Purkinje cell (primary cell): ENCODE data around the gene MEIKIN. TPM values are rescaled to one million over a fixed set of nuclear protein-coding genes. Genes with fewer than 3 reads are reported as not detected.

ENCODE experiments used
- polyA plus RNA-seq: library from polyadenylated mRNA; unstranded; fragments of >200 nt; fragmentation: Nextera tagmentation; gene quantifications from 2 replicates; pipeline ENCODE4 v1.2.1, GENCODE V29; 2014

The MEIKIN gene
- polyA plus RNA-seq, result 0.85 and 1.3 TPM in 2 replicates

GRCh38 chr5:131945551-131946168 is at the start of gene MEIKIN:
Gene MEIKIN (minus strand): TSS chr5:131945663. CDS start chr5:131945505, 158 bp downstream.

GRCh38 chr5:131796793-131797693 is 148.4 kb downstream of the MEIKIN start, which contains the start of gene FNIP1:
Gene FNIP1 (minus strand): TSS chr5:131797017. CDS start chr5:131796921, 96 bp downstream.

Other genes with a start within 250 kb of the MEIKIN start
- gene FNIP1, start 148.6 kb downstream of the MEIKIN start, polyA plus RNA-seq, result 19.7 and 23.5 TPM in 2 replicates
- gene ACSL6, start 66.0 kb upstream of the MEIKIN start, polyA plus RNA-seq, result 86.4 and 90.7 TPM in 2 replicates
- gene IL3, start 115.0 kb upstream of the MEIKIN start, polyA plus RNA-seq, result not detected in 2 replicates
- not detected in 2 replicates for gene CSF2, start 128.1 kb upstream of the MEIKIN start, polyA plus RNA-seq